ENCODE results near the gene GPR75. TPM values are rescaled to one million over a fixed set of nuclear protein-coding genes. Genes with fewer than 3 reads are reported as not detected.
A peak's percentile ranks its signal among the peaks of the same experiment; 100 is the strongest.

Gene GPR75
- total and polyA plus RNA-seq, 5 donors from 2014 or later, result 5.1 TPM; not detected in 4

DNA sequence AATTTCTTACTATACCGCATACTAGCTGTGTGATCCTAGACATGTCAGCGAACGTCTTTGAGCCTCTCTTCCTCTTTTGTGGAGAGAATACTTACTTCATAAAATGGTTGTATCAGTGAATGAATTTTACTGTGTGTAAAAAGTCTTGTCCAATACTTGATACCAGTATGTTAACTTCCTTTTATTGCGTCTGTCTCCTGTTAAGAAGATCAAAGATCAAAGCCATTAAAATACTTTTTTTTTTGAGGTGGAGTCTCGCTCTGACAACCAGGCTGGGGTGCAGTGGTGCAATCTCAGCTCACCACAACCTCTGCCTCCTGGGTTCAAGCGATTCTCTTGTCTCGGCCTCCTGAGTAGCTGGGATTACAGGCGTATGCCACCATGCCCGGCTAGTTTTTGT, 39.7 kb downstream of the GPR75 start:
- no peaks in the 10 kb centered on the region for H3K9me3 ChIP-seq (ENCODE audit: control insufficient read depth in 2 of 2, low read length in 2 of 2)
- H3K4me1 ChIP-seq (ENCODE audit: control insufficient read depth, insufficient read depth, low read length, poor library complexity, severe bottlenecking), result no peaks in the 10 kb centered on the region
- Mint-ChIP-seq H3K27ac (no peak overlapping the region), H3K36me3 (peaks cover 26% of the 10 kb centered on the region), H3K27me3 (no peaks in the 10 kb centered on the region), H3K4me3 (no peak overlapping the region), H3K9me3 (no peaks in the 10 kb centered on the region), H3K4me1 (peaks cover 0 to 3% (median 0%) of the 10 kb centered on the region in 4 donors)
- peaks cover 38% of the 10 kb centered on the region for H3K36me3 ChIP-seq (ENCODE audit: control insufficient read depth, insufficient read depth, low read length)
- no peaks in the 10 kb centered on the region for H3K27me3 ChIP-seq (ENCODE audit: control insufficient read depth, insufficient read depth, low read length)
- DNase-seq (no peak), ATAC-seq (ENCODE audit: low read depth in 2 of 2) (no peak)
- no peak overlapping the region for H3K4me3 ChIP-seq (ENCODE audit: low read depth, low read length)
- H3K27ac ChIP-seq (ENCODE audit: insufficient read depth, low read length, poor library complexity, severe bottlenecking), result no peak overlapping the region

DNA sequence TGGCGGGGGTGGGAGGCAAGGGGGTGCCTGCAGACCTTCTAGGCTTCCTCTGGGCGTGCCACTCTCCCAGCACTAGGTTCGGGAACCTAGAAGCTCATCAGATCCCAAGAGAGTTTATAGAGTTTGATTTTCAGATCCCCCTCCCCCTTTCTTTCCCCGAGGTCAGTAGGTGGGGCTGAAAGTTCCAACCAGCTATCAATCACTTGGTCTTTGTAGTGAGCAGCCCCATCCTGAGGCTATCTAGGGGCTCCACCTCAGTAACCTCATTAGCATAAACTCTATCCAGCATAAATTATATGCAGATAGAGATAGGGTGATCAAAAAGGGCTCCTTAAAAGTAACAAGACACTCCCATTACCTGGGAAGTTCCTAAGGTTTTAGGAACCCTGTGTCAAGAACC, 40.1 kb downstream of the GPR75 start:
- no peaks in the 10 kb centered on the region for H3K27me3 ChIP-seq (ENCODE audit: control insufficient read depth, insufficient read depth, low read length)
- peak overlapping the region in 1 of 3 donors; percentile 62 for H3K27ac Mint-ChIP-seq
- no peaks in the 10 kb centered on the region for H3K9me3 Mint-ChIP-seq
- peak overlapping the region in 1 of 4 donors; percentile 68 for H3K4me3 Mint-ChIP-seq
- H3K4me1 ChIP-seq (ENCODE audit: control insufficient read depth, insufficient read depth, low read length, poor library complexity, severe bottlenecking), result no peaks in the 10 kb centered on the region
- peaks cover 27% of the 10 kb centered on the region for H3K36me3 Mint-ChIP-seq
- ATAC-seq (ENCODE audit: low read depth in 2 of 2) (no peak), DNase-seq (no peak)
- H3K4me1 Mint-ChIP-seq, result peaks cover 0 to 3% (median 0%) of the 10 kb centered on the region in 4 donors
- H3K36me3 ChIP-seq (ENCODE audit: control insufficient read depth, insufficient read depth, low read length), result peaks cover 39% of the 10 kb centered on the region
- H3K27me3 Mint-ChIP-seq, result no peaks in the 10 kb centered on the region
- no peaks in the 10 kb centered on the region for H3K9me3 ChIP-seq (ENCODE audit: control insufficient read depth in 2 of 2, low read length in 2 of 2)
- H3K4me3 ChIP-seq (ENCODE audit: low read depth, low read length), result no peak overlapping the region
- no peak overlapping the region for H3K27ac ChIP-seq (ENCODE audit: insufficient read depth, low read length, poor library complexity, severe bottlenecking)

DNA sequence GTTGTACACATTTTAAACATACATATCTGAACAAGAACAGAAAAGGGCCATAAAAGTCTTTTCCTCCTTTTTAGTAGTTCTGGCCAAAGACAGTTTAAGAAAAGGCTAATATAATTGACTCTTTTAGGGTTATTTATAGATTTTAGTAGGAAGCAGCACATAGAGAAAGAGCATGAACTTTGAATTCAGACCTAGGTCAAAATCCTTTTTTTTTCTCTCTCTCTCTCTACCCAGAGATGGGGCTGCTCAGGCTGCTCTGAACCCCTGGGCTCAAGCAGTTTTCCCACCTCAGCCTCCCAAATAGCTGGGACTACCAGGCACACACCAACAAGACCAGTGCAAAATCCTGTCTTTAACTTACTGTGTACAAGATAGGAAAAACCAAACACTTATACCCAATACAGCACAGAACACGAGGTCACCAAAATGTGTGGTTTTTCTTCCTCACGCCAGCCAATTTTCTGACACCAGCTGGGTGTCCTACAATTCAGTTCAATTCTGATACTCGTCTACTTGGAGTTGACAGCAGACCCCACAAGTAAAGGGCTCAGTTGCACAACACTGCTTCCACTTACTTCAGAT, 40.8 kb downstream of the GPR75 start:
- Histone ChIP-seq H3K27me3 (ENCODE audit: control insufficient read depth, insufficient read depth, low read length) (no peaks in the 10 kb centered on the region), H3K36me3 (ENCODE audit: control insufficient read depth, insufficient read depth, low read length) (peaks cover 46% of the 10 kb centered on the region), H3K4me3 (ENCODE audit: low read depth, low read length) (no peak overlapping the region), H3K4me1 (ENCODE audit: control insufficient read depth, insufficient read depth, low read length, poor library complexity, severe bottlenecking) (no peaks in the 10 kb centered on the region), H3K27ac (ENCODE audit: insufficient read depth, low read length, poor library complexity, severe bottlenecking) (no peak overlapping the region), H3K9me3 (ENCODE audit: control insufficient read depth in 2 of 2, low read length in 2 of 2) (no peaks in the 10 kb centered on the region)
- peaks cover 0 to 3% (median 0%) of the 10 kb centered on the region in 4 donors for H3K4me1 Mint-ChIP-seq
- H3K27me3 Mint-ChIP-seq, result no peaks in the 10 kb centered on the region
- no peak for DNase-seq
- peak overlapping the region in 1 of 4 donors; percentile 68 for H3K4me3 Mint-ChIP-seq
- no peak for ATAC-seq (ENCODE audit: low read depth in 2 of 2)
- peak overlapping the region in 1 of 3 donors; percentile 62 for H3K27ac Mint-ChIP-seq
- peaks cover 29% of the 10 kb centered on the region for H3K36me3 Mint-ChIP-seq
- H3K9me3 Mint-ChIP-seq, result no peaks in the 10 kb centered on the region

DNA sequence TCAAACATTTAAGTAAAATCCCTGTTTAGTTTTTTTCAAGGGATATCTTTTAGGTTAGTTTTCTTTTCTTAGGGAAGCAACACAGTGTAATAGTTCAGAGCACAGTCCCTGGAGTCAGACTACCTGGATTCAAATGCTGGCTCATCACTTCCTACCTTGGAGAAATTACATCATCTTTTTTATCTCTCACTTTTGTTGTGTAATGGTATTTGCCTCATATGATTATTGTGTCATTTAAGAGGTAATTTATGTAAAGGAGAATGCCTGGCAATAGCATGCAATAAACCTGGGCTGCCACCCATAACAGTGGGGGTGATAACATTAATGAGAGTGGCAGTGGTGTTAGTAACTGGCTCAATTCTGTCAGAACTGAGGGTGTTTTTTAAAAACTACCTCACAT, 46.6 kb downstream of the GPR75 start:
- Histone ChIP-seq H3K27ac (ENCODE audit: insufficient read depth, low read length, poor library complexity, severe bottlenecking) (no peak overlapping the region), H3K27me3 (ENCODE audit: control insufficient read depth, insufficient read depth, low read length) (no peaks in the 10 kb centered on the region), H3K4me1 (ENCODE audit: control insufficient read depth, insufficient read depth, low read length, poor library complexity, severe bottlenecking) (no peaks in the 10 kb centered on the region), H3K9me3 (ENCODE audit: control insufficient read depth in 2 of 2, low read length in 2 of 2) (no peaks in the 10 kb centered on the region), H3K36me3 (ENCODE audit: control insufficient read depth, insufficient read depth, low read length) (peaks cover 82% of the 10 kb centered on the region), H3K4me3 (ENCODE audit: low read depth, low read length) (no peak overlapping the region)
- Mint-ChIP-seq H3K27ac (no peak overlapping the region), H3K4me1 (peaks cover 0 to 4% (median 0%) of the 10 kb centered on the region in 4 donors), H3K27me3 (no peaks in the 10 kb centered on the region), H3K4me3 (no peak overlapping the region), H3K9me3 (no peaks in the 10 kb centered on the region), H3K36me3 (peaks cover 61% of the 10 kb centered on the region)
- DNase-seq (no peak), ATAC-seq (ENCODE audit: low read depth in 2 of 2) (no peak)

DNA sequence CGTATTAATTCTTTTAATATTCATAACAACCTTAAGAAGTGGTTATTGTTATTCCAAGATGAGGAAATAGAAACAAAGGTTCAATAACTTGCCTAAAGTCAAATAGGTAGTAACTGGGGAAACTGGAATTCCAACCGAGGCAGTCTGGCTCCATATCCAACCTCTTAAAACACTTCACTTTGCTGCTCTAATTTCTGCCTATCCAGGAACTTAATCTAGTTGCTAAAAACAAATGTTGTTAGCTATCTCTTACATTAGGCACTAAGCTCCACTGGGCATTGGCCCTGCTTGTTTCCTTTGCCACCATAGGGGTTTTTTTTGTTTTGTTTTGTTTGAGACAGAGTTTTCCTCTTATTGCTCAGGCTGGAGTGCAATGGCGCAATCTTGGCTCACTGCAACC, 48.2 kb downstream of the GPR75 start:
- H3K27ac Mint-ChIP-seq, result no peak overlapping the region
- peaks cover 56% of the 10 kb centered on the region for H3K36me3 Mint-ChIP-seq
- DNase-seq (no peak), ATAC-seq (ENCODE audit: low read depth in 2 of 2) (no peak)
- peaks cover 0 to 7% (median 2%) of the 10 kb centered on the region in 4 donors for H3K4me1 Mint-ChIP-seq
- no peak overlapping the region for H3K4me3 Mint-ChIP-seq
- Histone ChIP-seq H3K9me3 (ENCODE audit: control insufficient read depth in 2 of 2, low read length in 2 of 2) (no peaks in the 10 kb centered on the region), H3K27me3 (ENCODE audit: control insufficient read depth, insufficient read depth, low read length) (no peaks in the 10 kb centered on the region), H3K4me1 (ENCODE audit: control insufficient read depth, insufficient read depth, low read length, poor library complexity, severe bottlenecking) (no peaks in the 10 kb centered on the region), H3K36me3 (ENCODE audit: control insufficient read depth, insufficient read depth, low read length) (peaks cover 88% of the 10 kb centered on the region), H3K4me3 (ENCODE audit: low read depth, low read length) (no peak overlapping the region), H3K27ac (ENCODE audit: insufficient read depth, low read length, poor library complexity, severe bottlenecking) (no peak overlapping the region)
- H3K9me3 Mint-ChIP-seq, result no peaks in the 10 kb centered on the region
- H3K27me3 Mint-ChIP-seq, result no peaks in the 10 kb centered on the region

Other genes with a start within 250 kb of the GPR75 start
- 1.2 TPM for gene CHAC2, start 92.2 kb downstream of the GPR75 start, total RNA-seq
- gene CHAC2, start 92.2 kb downstream of the GPR75 start, polyA plus RNA-seq, result 1 to 10 TPM; 3.1 to 5.5 (median 4.7) TPM
- 38.7 TPM for gene ASB3, start 73.0 kb downstream of the GPR75 start, total RNA-seq
- gene ASB3, start 73.0 kb downstream of the GPR75 start, polyA plus RNA-seq, result 10 to 100 TPM; 15.8 to 26.7 (median 19.3) TPM
- gene ERLEC1, start 72.9 kb downstream of the GPR75 start, total RNA-seq, result 18.0 TPM
- gene ERLEC1, start 72.9 kb downstream of the GPR75 start, polyA plus RNA-seq, result 10 to 100 TPM; 24.5 to 27.3 (median 26.0) TPM
- 114 TPM for gene PSME4, start 111.0 kb upstream of the GPR75 start, total RNA-seq
- gene PSME4, start 111.0 kb upstream of the GPR75 start, polyA plus RNA-seq, result 1 to 10 TPM; 5.8 to 8.2 (median 6.4) TPM

Data from CD4-positive, CD25-positive, alpha-beta regulatory T cell (primary cell).